Hepatocyte (in vitro differentiated cells): ENCODE results near the gene BTN1A1.

Experiments
- EZH2 ChIP-seq: fragments of 200-600 bp; sonication (generic); IDR thresholded peaks from 2 replicates; pipeline ENCODE4 v1.6.1; 2016; ENCODE audit warnings: antibody characterized with exemption, mild to moderate bottlenecking, borderline replicate concordance
- EZH2phosphoT487 ChIP-seq: fragments of 200-600 bp; sonication (generic); IDR thresholded peaks from one replicate; pipeline ENCODE4 v1.6.1; 2018; ENCODE audit warnings: antibody characterized with exemption, mild to moderate bottlenecking, low read depth, moderate library complexity; ENCODE audit not compliant: unreplicated experiment, severe bottlenecking
- TF ChIP-seq, protein P1 (sequence below): fragments of 200-600 bp; sonication (generic); IDR thresholded peaks from 2 replicates; pipeline ENCODE4 v1.5.1; 2016; ENCODE audit warnings: antibody characterized with exemption, mild to moderate bottlenecking; ENCODE audit not compliant: poor library complexity

DNA sequence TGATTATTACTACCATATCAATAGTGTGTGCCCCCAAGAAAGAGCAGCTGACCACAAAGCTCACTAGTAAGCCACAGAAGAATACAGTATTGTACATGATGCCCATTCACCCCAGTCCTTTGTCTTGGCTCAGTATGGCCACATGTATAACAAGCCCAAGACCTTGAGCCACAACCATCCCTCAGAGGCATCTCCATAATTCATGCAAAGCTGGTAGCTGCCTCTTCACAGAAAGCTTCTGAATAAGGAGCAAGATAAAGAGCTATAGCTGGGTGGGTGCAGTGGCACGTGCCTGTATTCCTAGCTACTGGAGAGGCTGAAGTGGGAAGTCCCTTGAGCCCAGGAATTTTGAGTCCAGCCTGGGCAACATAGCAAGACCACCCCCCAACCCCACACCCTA, 4.8 kb upstream of the BTN1A1 start:
- TF ChIP-seq, protein P1, sequence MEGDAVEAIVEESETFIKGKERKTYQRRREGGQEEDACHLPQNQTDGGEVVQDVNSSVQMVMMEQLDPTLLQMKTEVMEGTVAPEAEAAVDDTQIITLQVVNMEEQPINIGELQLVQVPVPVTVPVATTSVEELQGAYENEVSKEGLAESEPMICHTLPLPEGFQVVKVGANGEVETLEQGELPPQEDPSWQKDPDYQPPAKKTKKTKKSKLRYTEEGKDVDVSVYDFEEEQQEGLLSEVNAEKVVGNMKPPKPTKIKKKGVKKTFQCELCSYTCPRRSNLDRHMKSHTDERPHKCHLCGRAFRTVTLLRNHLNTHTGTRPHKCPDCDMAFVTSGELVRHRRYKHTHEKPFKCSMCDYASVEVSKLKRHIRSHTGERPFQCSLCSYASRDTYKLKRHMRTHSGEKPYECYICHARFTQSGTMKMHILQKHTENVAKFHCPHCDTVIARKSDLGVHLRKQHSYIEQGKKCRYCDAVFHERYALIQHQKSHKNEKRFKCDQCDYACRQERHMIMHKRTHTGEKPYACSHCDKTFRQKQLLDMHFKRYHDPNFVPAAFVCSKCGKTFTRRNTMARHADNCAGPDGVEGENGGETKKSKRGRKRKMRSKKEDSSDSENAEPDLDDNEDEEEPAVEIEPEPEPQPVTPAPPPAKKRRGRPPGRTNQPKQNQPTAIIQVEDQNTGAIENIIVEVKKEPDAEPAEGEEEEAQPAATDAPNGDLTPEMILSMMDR: no peak
- TF ChIP-seq EZH2: no peak
- TF ChIP-seq EZH2phosphoT487: no peak
